Activated CD8-positive, alpha-beta memory T cell treated with anti-CD3 and anti-CD28 coated beads for 36 hours (primary cell): Measurements from ENCODE around the gene SMPD3. TPM values are rescaled to one million over a fixed set of nuclear protein-coding genes. Genes with fewer than 3 reads are reported as not detected.

Experiments used
- CTCF ChIA-PET: fragments of 350-600 bp; sonication (Branson Sonifier 250); formaldehyde crosslinking; loops from one replicate; lab custom pipeline; 2021; ENCODE audit warnings: antibody characterized with exemption; lab: Charles Lee
- POLR2A ChIA-PET: fragments of 350-600 bp; sonication (Branson Sonifier 250); formaldehyde crosslinking; loops from one replicate; lab custom pipeline; 2021; ENCODE audit warnings: antibody characterized with exemption; lab: Charles Lee
- total RNA-seq, 2 experiments: library from RNA; stranded (reverse); gene quantifications; one replicate each; pipeline ENCODE4 v1.2.3, GENCODE V29; 2021

Gene SMPD3
- total RNA-seq, 2 experiments from 2014 or later: 0.19 TPM

- POLR2A ChIA-PET: interaction anchor here (0.5 to 1.0 kb wide), 2 partner anchors 29 to 203 kb away, joined by 4 to 6 read pairs; no protein-coding TSS in a partner anchor
- CTCF ChIA-PET: no interaction called here
These were observed 502 bp downstream of the SMPD3 start for GRCh38 chr16:68447653-68448359.

GRCh38 chr16:68446681-68447652 is 1.3 kb downstream of the SMPD3 start:
- ChIA-PET CTCF (interaction anchor here (1.2 to 1.8 kb wide), 2 partner anchors 30 to 74 kb away, joined by 3 to 5 read pairs; no protein-coding TSS in a partner anchor), POLR2A (no interaction called here)

- ChIA-PET POLR2A (no interaction called here), CTCF (interaction anchor here (1.0 to 1.8 kb wide), 3 partner anchors 12 to 75 kb away, joined by 3 to 5 read pairs (median 4); no protein-coding TSS in a partner anchor)
These were observed 2.9 kb downstream of the SMPD3 start for GRCh38 chr16:68445458-68445857.

- POLR2A ChIA-PET: interaction anchor here (0.6 kb wide), 1 partner anchor 14 kb away, joined by 3 read pairs; no protein-coding TSS in a partner anchor
- CTCF ChIA-PET: interaction anchor here (0.8 to 1.3 kb wide), 4 partner anchors 11 to 116 kb away, joined by 3 to 4 read pairs (median 4); no protein-coding TSS in a partner anchor
These were observed 4.2 kb downstream of the SMPD3 start for GRCh38 chr16:68444056-68444657.

GRCh38 chr16:68436581-68436980 is 11.7 kb downstream of the SMPD3 start:
- ChIA-PET POLR2A (no interaction called here), CTCF (no interaction called here)

- ChIA-PET POLR2A (no interaction called here), CTCF (interaction anchor here (0.5 kb wide), 1 partner anchor 8 kb away, joined by 3 read pairs; no protein-coding TSS in a partner anchor)
These were observed 13.6 kb downstream of the SMPD3 start for GRCh38 chr16:68434624-68435210.

GRCh38 chr16:68433316-68433715 is 15.0 kb downstream of the SMPD3 start:
- CTCF ChIA-PET: interaction anchor here (1.4 kb wide), 1 partner anchor 12 kb away, joined by 4 read pairs; no protein-coding TSS in a partner anchor
- POLR2A ChIA-PET: no interaction called here

GRCh38 chr16:68432701-68433100 is 15.6 kb downstream of the SMPD3 start:
- POLR2A ChIA-PET: no interaction called here
- CTCF ChIA-PET: interaction anchor here (1.4 kb wide), 1 partner anchor 12 kb away, joined by 4 read pairs; no protein-coding TSS in a partner anchor

GRCh38 chr16:68429076-68429854 is 19.0 kb downstream of the SMPD3 start:
- ChIA-PET POLR2A (no interaction called here), CTCF (interaction anchor here (0.6 kb wide), 1 partner anchor 209 kb away, joined by 3 read pairs; no protein-coding TSS in a partner anchor)

GRCh38 chr16:68427649-68428303 is 20.5 kb downstream of the SMPD3 start:
- ChIA-PET POLR2A (no interaction called here), CTCF (no interaction called here)

- CTCF ChIA-PET: interaction anchor here (0.7 to 0.9 kb wide), 3 partner anchors 9 to 198 kb away, joined by 3 to 4 read pairs (median 3); no protein-coding TSS in a partner anchor
These were observed 22.0 kb downstream of the SMPD3 start for GRCh38 chr16:68426347-68426652.

GRCh38 chr16:68425498-68426346 is 22.6 kb downstream of the SMPD3 start:
- POLR2A ChIA-PET: no interaction called here

More at GRCh38 chr16:68426347-68426652, 22.0 kb downstream of the SMPD3 start:
- POLR2A ChIA-PET: no interaction called here

GRCh38 chr16:68423771-68424170 is 24.5 kb downstream of the SMPD3 start:
- POLR2A ChIA-PET: no interaction called here
- CTCF ChIA-PET: interaction anchor here (0.7 kb wide), 1 partner anchor 28 kb away, joined by 3 read pairs; no protein-coding TSS in a partner anchor

More at GRCh38 chr16:68425498-68426346, 22.6 kb downstream of the SMPD3 start:
- CTCF ChIA-PET: interaction anchor here (0.9 kb wide), 1 partner anchor 30 kb away, joined by 3 read pairs; no protein-coding TSS in a partner anchor

GRCh38 chr16:68422396-68422960 is 25.8 kb downstream of the SMPD3 start:
- POLR2A ChIA-PET: no interaction called here

GRCh38 chr16:68421076-68421475 is 27.2 kb downstream of the SMPD3 start:
- ChIA-PET CTCF (no interaction called here), POLR2A (no interaction called here)

More at GRCh38 chr16:68422396-68422960, 25.8 kb downstream of the SMPD3 start:
- CTCF ChIA-PET: no interaction called here

- CTCF ChIA-PET: no interaction called here
- POLR2A ChIA-PET: no interaction called here
These were observed 27.9 kb downstream of the SMPD3 start for GRCh38 chr16:68420366-68420942.
